Right atrium auricular region (tissue), 2 donors: ENCODE measurements around the gene EPB41L4B. TPM values are rescaled to one million over a fixed set of nuclear protein-coding genes. Genes with fewer than 3 reads are reported as not detected.

Source experiments
- DNase-seq: peaks from one replicate; pipeline ENCODE4 v3.0.0-alpha.2; 2019; ENCODE audit warnings: low spot score
- H3K27ac ChIP-seq, 2 donors: fragments of 200-600 bp; sonication (generic); 1 replicate in 1 of 2; 2 replicates in 1 of 2; pipeline ENCODE4 v1.5.1; 2016 to 2019
- H3K27me3 ChIP-seq, 2 donors: fragments of 200-600 bp; sonication (generic); one replicate each; pipeline versions ENCODE4 v1.5.1 to v1.6.0; 2017 to 2019
- H3K36me3 ChIP-seq: fragments of 200-600 bp; sonication (generic); one replicate; pipeline ENCODE4 v1.5.1; 2016
- H3K4me1 ChIP-seq, 2 donors: fragments of 200-600 bp; sonication (generic); one replicate each; pipeline versions ENCODE4 v1.5.1 to v1.6.0; 2017 to 2019
- H3K4me3 ChIP-seq, 2 donors: fragments of 200-600 bp; sonication (generic); 1 replicate in 1 of 2; 2 replicates in 1 of 2; pipeline ENCODE4 v1.5.1; 2017 to 2019; ENCODE audit warnings: mild to moderate bottlenecking in 1 of 2, moderate library complexity in 1 of 2
- H3K9me3 ChIP-seq, 2 donors: fragments of 200-600 bp; sonication (generic); one replicate each; pipeline ENCODE4 v1.5.1; 2019
- total RNA-seq, 2 donors: library from RNA; depleted of rRNA; stranded (reverse); fragments of >200 nt; gene quantifications; one replicate each; pipeline ENCODE4 v1.1.0, GENCODE V29; 2016
- TF ChIP-seq, protein P1 (sequence below), 2 donors: fragments of 200-600 bp; sonication (generic); IDR thresholded peaks; one replicate each; pipeline ENCODE4 v1.5.1; 2019; ENCODE audit warnings: antibody characterized with exemption in 2 of 2

EPB41L4B gene
- total RNA-seq, 2 donors from 2014 or later: 15.3 to 30.4 TPM

DNA sequence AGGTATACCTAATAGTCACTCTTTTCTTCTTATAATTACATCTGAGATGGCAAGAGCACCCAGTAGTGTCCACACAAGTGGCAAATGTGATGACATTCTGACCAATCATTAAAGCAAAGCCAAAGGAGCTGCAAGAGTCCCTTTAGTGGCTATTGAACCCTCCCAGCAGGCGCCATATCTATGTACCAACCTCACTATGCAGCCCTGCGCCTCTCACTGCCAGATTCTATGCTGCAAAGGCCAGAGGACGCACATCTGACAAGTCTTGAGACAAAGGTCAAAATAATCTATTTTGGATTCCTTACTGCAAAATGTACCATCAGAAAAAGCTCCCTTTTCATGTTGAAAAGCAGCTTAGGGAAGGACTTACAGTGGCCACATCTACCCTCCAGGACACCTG lies 47.0 kb downstream of the EPB41L4B start:
- DNase-seq: no peak
- peak overlapping the region; percentile 32 to 62 for H3K27ac ChIP-seq
- no peaks in the 10 kb centered on the region for H3K27me3 ChIP-seq
- no peak overlapping the region for H3K4me3 ChIP-seq
- H3K36me3 ChIP-seq: no peaks in the 10 kb centered on the region
- no peaks in the 10 kb centered on the region for H3K9me3 ChIP-seq
- H3K4me1 ChIP-seq: peaks cover 0 to 30% of the 10 kb centered on the region in 2 donors
- TF ChIP-seq, protein P1, sequence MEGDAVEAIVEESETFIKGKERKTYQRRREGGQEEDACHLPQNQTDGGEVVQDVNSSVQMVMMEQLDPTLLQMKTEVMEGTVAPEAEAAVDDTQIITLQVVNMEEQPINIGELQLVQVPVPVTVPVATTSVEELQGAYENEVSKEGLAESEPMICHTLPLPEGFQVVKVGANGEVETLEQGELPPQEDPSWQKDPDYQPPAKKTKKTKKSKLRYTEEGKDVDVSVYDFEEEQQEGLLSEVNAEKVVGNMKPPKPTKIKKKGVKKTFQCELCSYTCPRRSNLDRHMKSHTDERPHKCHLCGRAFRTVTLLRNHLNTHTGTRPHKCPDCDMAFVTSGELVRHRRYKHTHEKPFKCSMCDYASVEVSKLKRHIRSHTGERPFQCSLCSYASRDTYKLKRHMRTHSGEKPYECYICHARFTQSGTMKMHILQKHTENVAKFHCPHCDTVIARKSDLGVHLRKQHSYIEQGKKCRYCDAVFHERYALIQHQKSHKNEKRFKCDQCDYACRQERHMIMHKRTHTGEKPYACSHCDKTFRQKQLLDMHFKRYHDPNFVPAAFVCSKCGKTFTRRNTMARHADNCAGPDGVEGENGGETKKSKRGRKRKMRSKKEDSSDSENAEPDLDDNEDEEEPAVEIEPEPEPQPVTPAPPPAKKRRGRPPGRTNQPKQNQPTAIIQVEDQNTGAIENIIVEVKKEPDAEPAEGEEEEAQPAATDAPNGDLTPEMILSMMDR (IDR thresholded peaks at IDR 0.05): no peak

DNA sequence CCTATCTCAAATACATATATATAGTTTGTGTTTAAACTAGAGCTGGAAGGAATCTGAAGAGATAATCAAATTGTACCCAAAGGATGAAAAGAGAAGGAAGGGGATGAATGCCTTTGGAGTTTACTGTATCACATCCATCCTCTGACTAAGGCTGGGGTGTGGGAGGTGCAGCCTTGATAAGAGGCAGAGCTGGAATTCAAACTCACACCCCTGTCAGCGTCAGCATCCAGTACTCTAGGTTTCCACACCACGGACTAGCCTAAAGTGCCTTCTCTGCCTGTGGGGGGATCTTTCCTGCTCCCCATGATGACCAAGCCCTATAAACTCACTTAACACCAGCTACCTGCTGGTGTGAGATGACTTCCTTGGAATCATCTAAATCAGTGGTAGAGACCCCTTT lies 48.1 kb downstream of the EPB41L4B start:
- Histone ChIP-seq H3K27ac (peak overlapping the region in 1 of 2 donors; percentile 26), H3K9me3 (no peaks in the 10 kb centered on the region), H3K36me3 (no peaks in the 10 kb centered on the region), H3K27me3 (no peaks in the 10 kb centered on the region), H3K4me1 (peaks cover 0 to 30% of the 10 kb centered on the region in 2 donors), H3K4me3 (no peak overlapping the region)
- no peak for DNase-seq
- TF ChIP-seq, protein P1 (IDR thresholded peaks at IDR 0.05): no peak

DNA sequence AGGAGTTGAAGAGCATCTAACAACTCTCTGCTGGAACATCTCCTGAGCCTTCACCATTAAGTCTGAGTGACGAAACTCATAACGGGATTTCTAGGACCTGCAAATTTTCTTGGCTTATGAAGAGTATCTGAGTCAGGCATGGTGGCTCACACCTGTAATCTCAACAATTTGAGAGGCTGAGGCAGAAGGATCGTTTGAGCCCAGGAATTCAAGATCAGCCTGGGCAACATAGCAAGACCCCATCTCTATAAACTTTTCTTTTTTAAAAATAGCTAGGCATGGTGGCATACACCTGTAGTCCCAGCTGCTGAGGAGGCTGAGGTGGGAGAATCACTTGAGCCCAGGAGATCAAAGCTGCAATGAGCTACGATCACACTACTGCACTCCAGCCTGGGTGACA lies 48.8 kb downstream of the EPB41L4B start:
- H3K9me3 ChIP-seq: no peaks in the 10 kb centered on the region
- TF ChIP-seq, protein P1 (IDR thresholded peaks at IDR 0.05): no peak
- no peaks in the 10 kb centered on the region for H3K27me3 ChIP-seq
- H3K4me1 ChIP-seq: peaks cover 0 to 30% of the 10 kb centered on the region in 2 donors
- H3K27ac ChIP-seq: no peak overlapping the region
- DNase-seq: no peak
- no peak overlapping the region for H3K4me3 ChIP-seq
- H3K36me3 ChIP-seq: no peaks in the 10 kb centered on the region

DNA sequence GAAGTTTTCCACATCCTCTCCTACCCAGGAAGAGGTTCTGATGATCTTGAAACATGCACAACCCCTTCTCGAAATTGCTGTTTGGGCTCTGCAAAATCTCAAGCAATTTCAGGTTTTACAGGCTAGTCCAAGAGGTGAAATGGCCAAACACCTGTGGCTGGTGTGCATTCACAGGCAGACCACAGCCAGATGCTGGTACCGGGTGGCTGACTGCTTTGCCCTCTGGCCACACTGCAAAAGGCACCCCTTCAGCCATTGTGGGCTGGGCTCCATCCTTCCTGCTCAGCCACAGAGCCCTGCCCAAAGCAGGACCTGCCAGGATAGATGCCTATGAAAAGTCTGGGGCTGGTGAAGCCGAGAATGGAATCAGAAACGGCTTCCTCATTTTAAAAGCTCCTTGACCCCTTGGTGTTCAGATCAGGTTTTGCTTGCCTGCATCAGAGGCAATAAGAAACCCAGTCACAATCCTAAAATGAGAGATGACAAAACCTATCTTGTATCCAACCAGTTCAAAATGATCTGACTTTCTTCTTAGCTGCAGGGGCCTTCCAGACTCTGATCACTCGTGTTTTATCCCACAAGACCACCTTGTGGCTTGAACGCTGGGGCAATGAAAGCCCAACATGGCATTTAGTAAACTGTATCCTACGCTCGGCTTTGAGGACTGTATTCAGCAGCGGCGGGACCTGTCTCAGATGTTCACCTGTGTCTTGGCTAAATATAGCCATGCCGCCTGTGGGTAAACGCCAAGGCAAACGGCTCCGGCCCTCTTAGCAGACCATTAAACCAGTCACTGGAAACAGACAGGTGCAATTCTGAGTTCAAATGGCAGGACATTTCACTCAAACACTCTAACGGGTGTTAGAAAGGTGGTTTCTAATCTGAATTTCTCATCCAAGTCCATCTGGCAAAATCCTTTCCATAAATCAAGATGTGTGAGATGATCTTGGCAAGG lies 49.6 kb downstream of the EPB41L4B start:
- no peak for DNase-seq
- Histone ChIP-seq H3K27me3 (no peaks in the 10 kb centered on the region), H3K36me3 (no peaks in the 10 kb centered on the region), H3K9me3 (no peaks in the 10 kb centered on the region), H3K4me3 (no peak overlapping the region), H3K27ac (no peak overlapping the region), H3K4me1 (peaks cover 0 to 30% of the 10 kb centered on the region in 2 donors)
- TF ChIP-seq, protein P1 (IDR thresholded peaks at IDR 0.05): no peak

DNA sequence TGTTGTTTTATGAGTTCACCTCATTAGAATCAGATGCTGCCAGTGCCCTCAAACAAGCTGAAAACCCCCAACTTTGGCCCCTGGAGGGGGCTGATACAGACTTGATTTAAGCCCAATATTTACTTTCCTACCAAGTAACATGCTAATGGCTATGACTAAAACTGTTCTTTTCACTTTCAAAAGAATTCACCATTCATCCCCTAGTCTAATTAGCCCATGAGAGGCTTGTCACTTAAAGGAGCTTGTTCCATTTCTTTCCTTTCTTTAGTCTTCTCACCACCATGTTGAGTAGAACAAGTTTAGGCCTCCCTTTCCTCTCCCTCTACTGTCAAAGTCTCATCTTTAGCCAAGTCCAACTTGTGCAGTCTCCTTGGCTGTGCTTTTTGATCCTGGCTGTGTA lies 50.4 kb downstream of the EPB41L4B start:
- Histone ChIP-seq H3K27ac (no peak overlapping the region), H3K36me3 (no peaks in the 10 kb centered on the region), H3K9me3 (no peaks in the 10 kb centered on the region), H3K27me3 (no peaks in the 10 kb centered on the region), H3K4me3 (no peak overlapping the region), H3K4me1 (peaks cover 0 to 32% of the 10 kb centered on the region in 2 donors)
- TF ChIP-seq, protein P1 (IDR thresholded peaks at IDR 0.05): no peak
- DNase-seq: no peak
